GM18519 (cell line): ENCODE results near the gene KMO.
A peak's percentile ranks its signal among the peaks of the same experiment; 100 is the strongest.

Source experiments
- ATAC-seq: cut with Tn5 transposase; IDR thresholded peaks from one replicate; pipeline ENCODE4 v1.9.1; 2021; ENCODE audit warnings: mild to moderate bottlenecking, moderate library complexity; ENCODE audit not compliant: unreplicated experiment, low FRiP score

The KMO gene

GRCh38 chr1:241532162-241532531 is at the start of gene KMO:
TSS of gene KMO (plus strand) at chr1:241532378. CDS start at chr1:241532445, 67 bp downstream.
- peak; percentile 24 for ATAC-seq

- ATAC-seq: no peak
Measured at GRCh38 chr1:241482761-241483250, 49.4 kb upstream of the KMO start.

- peak; percentile 80 for ATAC-seq
Measured at GRCh38 chr1:241485145-241485544, 47.0 kb upstream of the KMO start.

GRCh38 chr1:241485554-241485992 is 46.6 kb upstream of the KMO start:
- ATAC-seq: peak; percentile 46

- no peak for ATAC-seq
Measured at GRCh38 chr1:241488739-241489138, 43.4 kb upstream of the KMO start.

GRCh38 chr1:241495741-241496140 is 36.4 kb upstream of the KMO start:
- no peak for ATAC-seq

GRCh38 chr1:241499910-241500309 is 32.3 kb upstream of the KMO start:
- no peak for ATAC-seq

- no peak for ATAC-seq
Measured at GRCh38 chr1:241503444-241503843, 28.7 kb upstream of the KMO start.

- no peak for ATAC-seq
Measured at GRCh38 chr1:241507189-241507863, 24.9 kb upstream of the KMO start.

- no peak for ATAC-seq
Measured at GRCh38 chr1:241513378-241513777, 18.8 kb upstream of the KMO start.

- peak; percentile 18 for ATAC-seq
Measured at GRCh38 chr1:241518476-241519307, 13.5 kb upstream of the KMO start.

- ATAC-seq: peak; percentile 96
Measured at GRCh38 chr1:241519308-241520079, 12.7 kb upstream of the KMO start, which contains the start of gene FH. TSS of gene FH (minus strand) at chr1:241519755. CDS start at chr1:241519722, 33 bp downstream.

GRCh38 chr1:241520080-241520465 is 12.1 kb upstream of the KMO start:
- ATAC-seq: no peak

- ATAC-seq: no peak
Measured at GRCh38 chr1:241521718-241522117, 10.5 kb upstream of the KMO start.

GRCh38 chr1:241525026-241525425 is 7.2 kb upstream of the KMO start:
- ATAC-seq: no peak

- no peak for ATAC-seq
Measured at GRCh38 chr1:241527146-241527545, 5.0 kb upstream of the KMO start.

- ATAC-seq: peak; percentile 60
Measured at GRCh38 chr1:241531195-241532161, 700 bp upstream of the KMO start.

GRCh38 chr1:241532864-241533263 is 686 bp downstream of the KMO start:
- peak; percentile 61 for ATAC-seq

- peak; percentile 21 for ATAC-seq
Measured at GRCh38 chr1:241533326-241534115, 1.3 kb downstream of the KMO start.
